AG09319 (cell line): ENCODE measurements around the gene TAF12.
A peak's percentile ranks its signal among the peaks of the same experiment; 100 is the strongest.
"Not testable (repeated sequence)": the region's sequence is repeated elsewhere in the genome, so short reads cannot be mapped to it uniquely, and the experiment has no call there.

ENCODE experiments used
- DNase-seq: peaks from one replicate; pipeline ENCODE4 v3.0.0-alpha.2; 2010; ENCODE audit warnings: low read depth; ENCODE audit errors: extremely low read depth
- CTCF ChIP-seq: IDR thresholded peaks from 2 replicates; pipeline ENCODE4 v1.5.1; 2011; ENCODE audit warnings: low read depth, mild to moderate bottlenecking, inconsistent platforms, low read length, moderate library complexity

TAF12 gene

GRCh38 chr1:28668956-28669723, 26.3 kb upstream of the TAF12 start:
- TF ChIP-seq CTCF, result no peak
- DNase-seq, result no peak

GRCh38 chr1:28668191-28668955, 25.5 kb upstream of the TAF12 start, which contains the start of gene GMEB1:
Gene GMEB1 (plus strand): TSS chr1:28668784. CDS start chr1:28683613, 14,829 bp downstream.
- TF ChIP-seq CTCF, result no peak
- DNase-seq, result peak; percentile 60

GRCh38 chr1:28666806-28667205, 23.9 kb upstream of the TAF12 start:
- no peak for TF ChIP-seq CTCF
- DNase-seq, result no peak

GRCh38 chr1:28663871-28664470, 21.1 kb upstream of the TAF12 start:
- DNase-seq, result no peak
- no peak for TF ChIP-seq CTCF

- TF ChIP-seq CTCF, result no peak
- no peak for DNase-seq
These were observed 13.5 kb upstream of the TAF12 start for GRCh38 chr1:28656335-28656734.

GRCh38 chr1:28655448-28656311, 12.8 kb upstream of the TAF12 start:
- not testable (repeated sequence) for DNase-seq

- DNase-seq, result not testable (repeated sequence)
- peak; percentile 34 for TF ChIP-seq CTCF
These were observed 11.0 kb upstream of the TAF12 start for GRCh38 chr1:28653870-28654269.

GRCh38 chr1:28653063-28653462, 10.2 kb upstream of the TAF12 start:
- DNase-seq, result not testable (repeated sequence)
